Astrocyte (in vitro differentiated cells and primary cell): Measurements from ENCODE around the gene OSBP2. TPM values are rescaled to one million over a fixed set of nuclear protein-coding genes. Genes with fewer than 3 reads are reported as not detected.

Experiments
- DNase-seq: peaks from one replicate; pipeline ENCODE4 v3.0.0-alpha.2; 2010; ENCODE audit warnings: low read depth
- FAIRE-seq: peaks from 2 replicates; lab custom pipeline; 2011; peaks lifted over from hg19 to GRCh38; lab: Jason Lieb, UNC
- H2AFZ ChIP-seq: 2 replicates; pipeline ENCODE4 v1.6.0; 2012; ENCODE audit warnings: low read depth, low read length, inconsistent platforms
- H3K27ac ChIP-seq: 2 replicates; pipeline ENCODE4 v1.5.1; 2011; ENCODE audit warnings: low read depth, low read length, inconsistent platforms
- H3K27me3 ChIP-seq: 2 replicates; pipeline ENCODE4 v1.6.0; 2011; ENCODE audit warnings: low read length, inconsistent platforms; ENCODE audit not compliant: insufficient read depth
- H3K36me3 ChIP-seq: 2 replicates; pipeline ENCODE4 v1.5.1; 2011; ENCODE audit warnings: low read length, inconsistent platforms; ENCODE audit not compliant: insufficient read depth
- H3K4me1 ChIP-seq: 2 replicates; pipeline ENCODE4 v1.5.1; 2011; ENCODE audit warnings: low read length, inconsistent platforms; ENCODE audit not compliant: insufficient read depth
- H3K4me2 ChIP-seq: 2 replicates; pipeline ENCODE4 v1.6.0; 2012; ENCODE audit warnings: low read length, inconsistent platforms
- H3K4me3 ChIP-seq: 2 replicates; pipeline ENCODE4 v1.5.1; 2011; ENCODE audit warnings: low read depth, mild to moderate bottlenecking, low read length, inconsistent platforms; ENCODE audit not compliant: insufficient read depth
- H3K79me2 ChIP-seq: 2 replicates; pipeline ENCODE4 v1.6.0; 2012; ENCODE audit warnings: mild to moderate bottlenecking, low read length, inconsistent platforms; ENCODE audit not compliant: insufficient read depth
- H3K9ac ChIP-seq: 2 replicates; pipeline ENCODE4 v1.6.0; 2012; ENCODE audit warnings: mild to moderate bottlenecking, low read length, inconsistent platforms
- H3K9me3 ChIP-seq: 2 replicates; pipeline ENCODE4 v1.5.1; 2012; ENCODE audit warnings: low read depth, mild to moderate bottlenecking, low read length, inconsistent platforms; ENCODE audit not compliant: insufficient read depth
- H4K20me1 ChIP-seq: 2 replicates; pipeline ENCODE4 v1.6.0; 2012; ENCODE audit warnings: low read length, inconsistent platforms; ENCODE audit not compliant: insufficient read depth
- H3K27ac Mint-ChIP-seq: one replicate; pipeline ENCODE4 v1.8.0; 2021; ENCODE audit warnings: mild to moderate bottlenecking, mixed read lengths; ENCODE audit not compliant: unreplicated experiment
- H3K27me3 Mint-ChIP-seq: one replicate; pipeline ENCODE4 v1.8.0; 2021; ENCODE audit warnings: low read depth, mixed read lengths; ENCODE audit not compliant: unreplicated experiment
- H3K36me3 Mint-ChIP-seq: one replicate; pipeline ENCODE4 v1.8.0; 2021; ENCODE audit warnings: low read depth, mixed read lengths; ENCODE audit not compliant: unreplicated experiment
- H3K4me1 Mint-ChIP-seq: one replicate; pipeline ENCODE4 v1.8.0; 2021; ENCODE audit warnings: low read depth, mixed read lengths; ENCODE audit not compliant: unreplicated experiment
- H3K4me3 Mint-ChIP-seq: one replicate; pipeline ENCODE4 v1.8.0; 2021; ENCODE audit warnings: mild to moderate bottlenecking, moderate library complexity, mixed read lengths; ENCODE audit not compliant: unreplicated experiment
- H3K9me3 Mint-ChIP-seq: one replicate; pipeline ENCODE4 v1.8.0; 2021; ENCODE audit warnings: mild to moderate bottlenecking, mixed read lengths; ENCODE audit not compliant: unreplicated experiment
- CTCF ChIP-seq: IDR thresholded peaks from 2 replicates; pipeline ENCODE4 v1.5.1; 2011; ENCODE audit warnings: low read depth, mild to moderate bottlenecking, inconsistent platforms, low read length, moderate library complexity; ENCODE audit not compliant: insufficient read depth
- EZH2 ChIP-seq: IDR thresholded peaks from 2 replicates; pipeline ENCODE4 v1.6.1; 2012; ENCODE audit warnings: mild to moderate bottlenecking, low read length, inconsistent platforms; ENCODE audit not compliant: insufficient read depth
- total RNA-seq: library from RNA; stranded (reverse); gene quantifications from 2 replicates; pipeline ENCODE4 v1.2.1, GENCODE V29; 2021

OSBP2 gene
- total RNA-seq, 1 donor from 2014 or later = 0.48 TPM

GRCh38 chr22:30925667-30926066 lies 231.0 kb downstream of the OSBP2 start:
- Mint-ChIP-seq H3K27me3 (no peaks in the 10 kb centered on the region), H3K27ac (no peak overlapping the region), H3K4me3 (no peak overlapping the region), H3K9me3 (no peaks in the 10 kb centered on the region), H3K36me3 (peaks cover 19% of the 10 kb centered on the region), H3K4me1 (no peaks in the 10 kb centered on the region)
- no peaks in the 10 kb centered on the region for H3K27me3 ChIP-seq
- H3K9ac ChIP-seq = no peak overlapping the region
- no peak overlapping the region for H3K4me3 ChIP-seq
- DNase-seq (no peak), FAIRE-seq (no peak)
- no peak overlapping the region for H3K27ac ChIP-seq
- TF ChIP-seq EZH2 (no peak), CTCF (no peak)
- H3K4me2 ChIP-seq = no peak overlapping the region
- H3K79me2 ChIP-seq = no peaks in the 10 kb centered on the region
- H2AFZ ChIP-seq = no peak overlapping the region
- H4K20me1 ChIP-seq = peaks cover 5% of the 10 kb centered on the region
- peaks cover 2% of the 10 kb centered on the region for H3K4me1 ChIP-seq
- peaks cover 25% of the 10 kb centered on the region for H3K36me3 ChIP-seq
- H3K9me3 ChIP-seq = no peaks in the 10 kb centered on the region

GRCh38 chr22:30926706-30927105 lies 232.0 kb downstream of the OSBP2 start:
- Histone ChIP-seq H2AFZ (no peak overlapping the region), H4K20me1 (peaks cover 12% of the 10 kb centered on the region), H3K9ac (no peak overlapping the region), H3K4me1 (peaks cover 2% of the 10 kb centered on the region), H3K27me3 (no peaks in the 10 kb centered on the region), H3K36me3 (peaks cover 35% of the 10 kb centered on the region), H3K9me3 (no peaks in the 10 kb centered on the region), H3K4me3 (no peak overlapping the region), H3K79me2 (no peaks in the 10 kb centered on the region), H3K27ac (no peak overlapping the region), H3K4me2 (no peak overlapping the region)
- no peak for FAIRE-seq
- peaks cover 4% of the 10 kb centered on the region for H3K4me1 Mint-ChIP-seq
- no peak overlapping the region for H3K27ac Mint-ChIP-seq
- TF ChIP-seq CTCF = no peak
- TF ChIP-seq EZH2 = no peak
- no peaks in the 10 kb centered on the region for H3K9me3 Mint-ChIP-seq
- H3K4me3 Mint-ChIP-seq = no peak overlapping the region
- no peak for DNase-seq
- H3K27me3 Mint-ChIP-seq = no peaks in the 10 kb centered on the region
- H3K36me3 Mint-ChIP-seq = peaks cover 23% of the 10 kb centered on the region

GRCh38 chr22:30927806-30928205 lies 233.1 kb downstream of the OSBP2 start:
- Histone ChIP-seq H3K36me3 (peaks cover 44% of the 10 kb centered on the region), H3K9me3 (no peaks in the 10 kb centered on the region), H3K4me1 (no peaks in the 10 kb centered on the region), H3K4me2 (no peak overlapping the region), H2AFZ (no peak overlapping the region), H3K79me2 (no peaks in the 10 kb centered on the region), H3K9ac (no peak overlapping the region), H3K4me3 (no peak overlapping the region), H4K20me1 (peaks cover 12% of the 10 kb centered on the region), H3K27me3 (no peaks in the 10 kb centered on the region), H3K27ac (no peak overlapping the region)
- Mint-ChIP-seq H3K9me3 (no peaks in the 10 kb centered on the region), H3K4me1 (peaks cover 4% of the 10 kb centered on the region), H3K4me3 (no peak overlapping the region), H3K27ac (no peak overlapping the region), H3K27me3 (no peaks in the 10 kb centered on the region), H3K36me3 (peaks cover 27% of the 10 kb centered on the region)
- DNase-seq (no peak), FAIRE-seq (no peak)
- TF ChIP-seq EZH2 (no peak), CTCF (no peak)
